Measurements from ENCODE around the gene GORASP1.

The GORASP1 gene

DNA sequence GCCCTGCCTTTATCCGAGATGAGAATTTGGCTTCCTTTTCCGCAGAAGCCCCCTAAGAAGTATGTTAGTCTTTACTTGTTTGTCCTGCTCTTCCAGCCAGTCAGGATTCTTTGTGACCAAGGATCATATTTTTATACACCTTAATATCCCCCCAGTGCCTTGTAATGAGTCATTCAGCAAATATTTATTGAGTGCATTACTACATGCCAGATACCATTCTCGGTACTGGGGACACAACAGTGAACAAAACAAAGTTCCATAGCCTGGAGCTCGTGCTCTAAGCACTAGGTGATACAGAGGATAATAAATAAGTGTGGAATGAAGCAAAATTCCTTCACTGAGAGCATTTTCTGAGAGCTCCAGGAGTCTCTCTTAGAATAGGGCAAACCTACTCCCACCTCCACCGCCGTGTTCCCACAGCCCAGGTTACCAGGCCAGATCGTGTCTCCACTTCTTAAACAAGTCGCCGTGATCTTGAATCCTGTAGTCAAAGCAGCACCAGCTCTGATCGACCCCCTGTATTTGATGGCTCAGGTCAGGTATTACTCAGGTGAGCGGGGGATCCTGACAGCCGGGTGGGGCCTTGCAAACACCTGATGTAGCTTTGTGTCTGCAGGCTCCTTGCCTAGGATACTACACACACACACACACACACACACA lies 18.5 kb upstream of the GORASP1 start:
- DNase-seq (no peak), ATAC-seq (no peak)

DNA sequence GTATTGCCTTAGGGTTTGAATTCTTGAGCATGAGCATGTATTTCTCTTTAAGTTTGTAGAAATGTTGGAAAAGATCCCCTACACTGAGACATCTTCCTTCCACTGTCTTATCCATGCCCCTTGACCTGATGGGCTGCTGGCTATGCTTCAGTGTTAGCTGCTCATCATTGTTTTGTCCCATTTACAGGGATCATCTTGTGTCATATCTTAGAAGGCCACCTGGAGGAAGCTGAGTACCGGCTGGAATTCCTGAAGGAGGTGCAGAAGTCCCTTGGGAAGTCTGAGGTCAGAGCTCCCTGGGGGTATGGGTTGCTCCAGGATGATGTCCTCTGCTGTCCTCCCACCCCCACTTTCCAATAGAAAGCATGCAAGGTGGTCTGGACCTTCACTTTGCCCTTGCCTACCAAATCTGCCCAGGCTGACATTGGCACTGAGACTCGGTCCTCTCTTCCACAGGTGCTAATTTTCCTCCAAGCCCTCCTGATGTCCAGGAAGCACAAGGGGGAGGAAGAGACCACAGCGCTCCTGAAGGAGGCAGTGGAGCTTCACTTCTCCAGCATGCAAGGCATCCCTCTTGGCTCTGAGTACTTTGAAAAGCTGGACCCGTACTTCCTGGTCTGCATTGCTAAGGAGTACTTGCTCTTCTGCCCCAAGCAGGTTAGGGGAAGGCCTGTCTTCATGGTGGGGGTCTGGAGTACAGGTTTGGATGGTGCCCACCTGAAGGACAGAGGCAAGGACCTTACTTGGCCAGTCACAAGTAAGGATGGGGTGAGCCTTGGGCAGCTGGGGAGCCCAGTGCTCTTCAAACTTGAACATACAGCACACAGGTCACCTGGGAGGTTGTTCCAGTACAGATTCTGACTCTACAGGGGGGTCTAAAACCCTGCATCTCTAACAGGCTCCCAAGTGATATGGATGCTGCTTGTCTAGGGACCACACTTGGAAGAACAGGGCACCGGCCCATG lies 17.7 kb upstream of the GORASP1 start:
- DNase-seq (no peak), ATAC-seq (no peak)

DNA sequence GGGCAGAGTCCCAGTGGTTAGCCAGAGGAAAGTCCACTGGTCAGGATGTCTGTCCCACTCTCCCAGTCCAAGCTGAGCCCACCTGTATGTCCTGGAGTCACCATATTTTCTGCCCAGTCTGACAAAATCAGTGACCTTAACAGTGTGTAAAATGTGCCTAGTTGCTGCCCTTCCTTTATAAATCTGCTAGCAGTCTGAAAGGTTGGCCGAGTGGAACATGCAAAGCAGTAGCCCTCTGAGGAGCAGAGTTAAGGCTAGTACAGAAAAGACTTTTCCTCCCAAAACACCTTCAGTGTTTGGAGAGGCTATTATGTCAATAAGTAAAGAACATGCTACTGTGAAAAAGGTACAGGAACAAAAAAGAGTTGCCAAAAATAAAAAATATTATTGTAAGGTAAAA lies 15.4 kb upstream of the GORASP1 start:
- ATAC-seq = no peak
- no peak for DNase-seq

DNA sequence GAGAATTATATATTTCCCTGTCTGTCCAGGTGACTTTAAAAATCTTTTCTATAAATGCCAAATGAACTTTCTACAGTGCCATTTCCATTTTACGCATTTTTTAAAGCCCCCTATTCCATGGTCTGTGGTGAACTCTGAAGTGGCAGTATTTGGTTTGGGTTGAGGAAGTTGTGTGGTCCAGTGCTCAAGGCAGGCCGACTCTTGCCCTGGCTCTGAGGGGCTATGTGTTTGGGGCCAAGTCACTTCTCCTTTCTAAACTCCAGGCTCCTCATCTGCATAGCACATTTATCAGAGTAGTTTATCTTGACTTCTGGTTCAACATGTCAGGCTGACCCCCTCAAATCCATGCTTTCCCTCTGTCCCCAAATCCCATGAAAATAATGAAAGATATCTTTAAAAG lies 14.2 kb upstream of the GORASP1 start:
- DNase-seq = no peak
- ATAC-seq = no peak

DNA sequence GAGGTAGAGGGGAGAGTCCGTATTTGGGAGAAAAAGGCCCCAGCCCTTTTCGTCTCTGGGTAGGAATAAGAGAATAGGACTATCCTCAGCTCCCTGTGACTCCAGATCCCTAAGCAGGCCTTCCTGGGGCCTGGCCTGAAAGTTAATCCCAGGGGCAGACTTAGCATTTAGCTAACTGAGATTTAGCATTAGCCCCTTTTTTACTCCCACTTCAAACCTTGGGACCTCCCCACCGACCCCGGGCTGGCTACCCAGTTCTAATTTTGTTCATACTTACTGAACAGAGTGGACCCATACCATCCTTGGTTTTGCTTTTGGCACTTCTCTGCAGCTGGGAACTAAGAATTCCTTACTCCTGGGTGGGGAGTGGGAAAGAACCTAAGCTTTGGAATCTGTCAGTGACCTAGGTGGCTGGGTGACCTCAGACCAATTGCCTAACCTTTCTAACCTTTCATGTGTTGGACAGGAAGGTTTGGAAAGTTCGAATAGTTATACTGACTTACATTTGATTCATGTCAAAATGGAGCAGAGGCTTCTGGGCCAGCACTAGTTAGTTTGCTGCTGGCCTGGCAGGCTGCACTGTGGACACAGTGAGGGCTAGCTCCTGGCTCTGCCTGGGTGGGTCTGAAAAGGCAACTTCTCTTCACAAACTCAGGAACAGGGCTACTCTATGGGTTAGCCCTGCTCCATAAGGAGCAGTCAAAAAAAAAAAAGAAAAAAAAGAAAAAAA lies 11.7 kb upstream of the GORASP1 start:
- ATAC-seq (no peak), DNase-seq (no peak)

- ATAC-seq (no peak), DNase-seq (no peak)
Measured at GRCh38 chr3:39118079-39118478, 10.7 kb upstream of the GORASP1 start.

DNA sequence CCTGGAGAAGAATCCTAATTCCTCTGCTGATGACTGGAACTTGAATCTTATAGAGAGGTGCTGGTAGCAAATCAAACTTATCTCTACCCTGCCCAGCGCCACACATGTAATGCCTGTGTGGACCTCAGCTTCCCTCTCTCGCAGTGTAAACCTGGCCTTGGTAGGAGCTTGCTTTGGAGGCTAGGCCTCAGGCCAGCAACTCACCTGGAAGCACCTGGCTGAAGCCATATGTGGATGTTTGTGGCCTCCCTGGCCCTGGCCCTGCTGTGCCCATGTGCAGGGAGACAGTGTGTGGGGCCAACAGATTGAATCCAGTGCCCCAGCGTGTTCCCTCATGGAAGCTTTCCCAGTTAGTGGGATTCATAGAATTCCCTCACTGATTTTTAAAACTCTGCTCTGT lies 8.4 kb upstream of the GORASP1 start:
- ATAC-seq (no peak), DNase-seq (no peak)

DNA sequence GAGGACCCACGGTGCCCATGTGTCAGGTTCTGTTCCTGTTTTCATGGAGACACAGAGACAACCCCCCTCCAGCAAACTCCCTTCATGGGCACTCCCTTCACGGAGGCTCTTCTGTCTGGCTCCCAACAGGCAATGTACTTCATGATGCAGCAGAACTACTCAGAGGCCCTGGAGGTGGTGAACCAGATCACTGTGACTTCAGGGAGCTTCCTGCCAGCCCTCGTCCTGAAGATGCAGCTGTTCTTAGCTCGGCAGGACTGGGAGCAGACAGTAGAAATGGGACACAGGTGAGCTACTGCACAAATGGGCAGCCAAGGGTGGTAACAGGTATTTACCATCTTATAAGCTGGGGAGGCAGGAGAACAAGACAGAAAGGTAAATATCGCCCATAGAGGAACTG lies 7.0 kb upstream of the GORASP1 start:
- DNase-seq (no peak), ATAC-seq (no peak)

GRCh38 chr3:39113291-39113690 lies 5.9 kb upstream of the GORASP1 start:
- ATAC-seq (no peak), DNase-seq (no peak)

DNA sequence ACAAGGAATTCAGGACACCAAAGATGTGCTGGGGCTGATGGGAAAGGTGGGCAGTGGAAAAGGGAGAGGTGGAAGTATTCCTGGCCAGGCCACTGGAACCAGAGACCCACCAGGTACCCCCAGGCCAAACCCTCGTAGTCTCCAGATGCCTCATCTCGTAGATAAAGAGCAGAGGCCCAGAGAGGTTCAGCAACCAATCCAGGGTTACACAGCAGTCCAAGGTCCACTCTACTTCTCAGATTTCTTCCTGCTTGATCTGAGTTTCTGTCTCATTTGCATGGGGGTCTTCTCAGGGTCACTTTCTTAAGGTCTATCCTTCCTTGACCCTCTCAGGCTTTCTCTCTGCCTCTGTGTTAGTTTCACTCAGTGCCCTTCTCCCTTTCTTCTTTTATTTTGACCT lies 5.1 kb upstream of the GORASP1 start:
- ATAC-seq = no peak
- DNase-seq = no peak

- no peak for DNase-seq
- ATAC-seq = no peak
Measured at GRCh38 chr3:39112113-39112512, 4.7 kb upstream of the GORASP1 start.

DNA sequence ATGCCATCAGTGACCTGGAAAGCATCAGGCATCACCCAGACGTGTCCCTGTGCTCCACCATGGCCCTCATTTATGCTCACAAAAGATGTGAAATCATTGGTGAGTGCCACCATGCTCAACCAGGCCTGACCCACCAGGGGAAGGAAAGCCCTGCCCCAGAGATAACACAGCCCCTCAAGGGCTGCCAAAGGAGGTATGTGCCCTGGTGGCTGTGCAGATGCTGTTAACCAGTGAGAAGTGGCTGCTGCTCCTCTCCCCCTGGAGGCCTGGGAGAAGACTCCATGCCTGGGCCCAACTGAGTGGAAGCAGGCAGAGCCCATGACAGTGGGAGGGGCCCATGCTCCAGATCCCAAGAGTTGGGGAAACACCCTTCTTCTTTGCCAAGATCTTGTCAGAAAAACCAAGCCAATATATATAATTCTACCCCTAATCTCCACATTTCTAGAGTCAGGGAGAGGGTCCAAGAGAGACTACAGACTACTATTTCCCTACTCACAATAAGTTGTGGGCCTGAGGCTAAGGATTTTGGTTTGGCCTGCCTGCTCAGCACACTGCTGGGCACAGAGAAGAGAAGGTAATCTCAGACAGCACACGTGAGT lies 2.7 kb upstream of the GORASP1 start:
- ATAC-seq (no peak), DNase-seq (no peak)

DNA sequence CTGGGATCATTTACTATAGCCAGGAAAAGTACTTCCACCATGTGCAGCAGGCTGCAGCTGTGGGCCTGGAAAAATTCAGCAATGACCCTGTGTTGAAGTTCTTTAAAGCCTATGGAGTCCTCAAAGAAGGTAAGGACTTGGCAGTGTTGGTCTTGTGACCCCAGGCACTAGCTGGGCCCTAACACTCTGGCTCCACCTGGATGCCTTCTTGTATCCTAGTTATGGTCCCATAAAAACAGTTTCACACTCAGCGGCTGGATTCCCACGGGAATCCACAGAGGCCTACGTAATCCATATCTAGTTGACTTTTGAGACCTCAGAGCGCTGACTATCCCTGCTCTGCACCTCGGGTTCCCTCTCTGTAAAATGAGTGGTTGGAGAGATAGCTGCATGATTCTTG lies 1.7 kb upstream of the GORASP1 start:
- ATAC-seq = no peak
- DNase-seq = no peak

- ATAC-seq = peak; percentile 51
- no peak for DNase-seq
Measured at GRCh38 chr3:39108200-39108710, 828 bp upstream of the GORASP1 start.

- peak; percentile 4 for ATAC-seq
- peak; percentile 34 for DNase-seq
Measured at GRCh38 chr3:39106851-39107387, 508 bp downstream of the GORASP1 start.

GRCh38 chr3:39106281-39106811 lies 1.1 kb downstream of the GORASP1 start:
- no peak for DNase-seq
- no peak for ATAC-seq

- no peak for ATAC-seq
- DNase-seq = no peak
Measured at GRCh38 chr3:39105687-39106063, 1.8 kb downstream of the GORASP1 start.

GRCh38 chr3:39104961-39105686 lies 2.3 kb downstream of the GORASP1 start:
- ATAC-seq (no peak), DNase-seq (peak; percentile 56)

GRCh38 chr3:39103791-39104552 lies 3.5 kb downstream of the GORASP1 start:
- ATAC-seq = no peak
- DNase-seq = no peak

- ATAC-seq = no peak
- no peak for DNase-seq
Measured at GRCh38 chr3:39103324-39103693, 4.1 kb downstream of the GORASP1 start.
